Thyroid gland (tissue), 4 donors: ENCODE results near the gene LMNTD2. TPM values are rescaled to one million over a fixed set of nuclear protein-coding genes. Genes with fewer than 3 reads are reported as not detected.

Source experiments
- DNase-seq, 2 donors: peaks; one replicate each; pipeline ENCODE4 v3.0.0-alpha.2; 2019
- H3K27ac ChIP-seq, 3 donors: fragments of 200-600 bp; sonication (generic); 1 replicate in 2 of 3; 2 replicates in 1 of 3; pipeline ENCODE4 v1.5.1; 2016 to 2019; ENCODE audit warnings: mild to moderate bottlenecking in 1 of 3, moderate library complexity in 1 of 3
- H3K27me3 ChIP-seq: fragments of 200-600 bp; sonication (generic); one replicate; pipeline ENCODE4 v1.5.1; 2019
- H3K36me3 ChIP-seq, 2 donors: fragments of 200-600 bp; sonication (generic); one replicate each; pipeline ENCODE4 v1.5.1; 2016 to 2019
- H3K4me1 ChIP-seq, 2 donors: fragments of 200-600 bp; sonication (generic); one replicate each; pipeline ENCODE4 v1.5.1; 2017 to 2019
- H3K4me3 ChIP-seq, 3 donors: fragments of 200-600 bp; sonication (generic); replicated peaks in 1 of 3; 1 replicate in 2 of 3; 2 replicates in 1 of 3; pipeline ENCODE4 v1.5.1; 2016; ENCODE audit warnings: mild to moderate bottlenecking in 1 of 3
- H3K9me3 ChIP-seq: fragments of 200-600 bp; sonication (generic); one replicate; pipeline ENCODE4 v1.5.1; 2017
- POLR2A ChIP-seq, 2 donors: fragments of 450-650 bp; IDR thresholded peaks; one replicate each; pipeline ENCODE4 v1.6.1; 2017; ENCODE audit warnings: antibody characterized with exemption in 2 of 2, mild to moderate bottlenecking in 2 of 2, moderate library complexity in 1 of 2
- whole genome bisulfite sequencing, 2 donors: methylation state at CpG; one replicate each; pipeline ENCODE4 v1.1.5; 2017; 5-methylcytosine and 5-hydroxymethylcytosine counted together
- intact Hi-C: fragments of 100-400 bp; cut with DNase I; formaldehyde crosslinking; loops from one replicate; pipeline ENCODE4 v1.15.1; 2023
- total RNA-seq, 4 donors: library from RNA; depleted of rRNA; stranded (reverse); fragments of >200 nt; gene quantifications; one replicate each; pipeline ENCODE4 v1.2.3, GENCODE V29; 2016
- TF ChIP-seq, protein P1 (sequence below), 6 experiments: fragments of 200-600 bp in 3 of 6; fragments of 450-650 bp in 3 of 6; sonication (generic) in 3 of 6; IDR thresholded peaks; one replicate each; pipeline ENCODE4 v1.5.1; 2016 to 2019; ENCODE audit warnings: antibody characterized with exemption in 6 of 6, mild to moderate bottlenecking in 2 of 6, inconsistent platforms in 1 of 6, moderate library complexity in 1 of 6

The LMNTD2 gene
- total RNA-seq, 4 donors from 2014 or later = 4.2 to 8.8 (median 6.6) TPM

DNA sequence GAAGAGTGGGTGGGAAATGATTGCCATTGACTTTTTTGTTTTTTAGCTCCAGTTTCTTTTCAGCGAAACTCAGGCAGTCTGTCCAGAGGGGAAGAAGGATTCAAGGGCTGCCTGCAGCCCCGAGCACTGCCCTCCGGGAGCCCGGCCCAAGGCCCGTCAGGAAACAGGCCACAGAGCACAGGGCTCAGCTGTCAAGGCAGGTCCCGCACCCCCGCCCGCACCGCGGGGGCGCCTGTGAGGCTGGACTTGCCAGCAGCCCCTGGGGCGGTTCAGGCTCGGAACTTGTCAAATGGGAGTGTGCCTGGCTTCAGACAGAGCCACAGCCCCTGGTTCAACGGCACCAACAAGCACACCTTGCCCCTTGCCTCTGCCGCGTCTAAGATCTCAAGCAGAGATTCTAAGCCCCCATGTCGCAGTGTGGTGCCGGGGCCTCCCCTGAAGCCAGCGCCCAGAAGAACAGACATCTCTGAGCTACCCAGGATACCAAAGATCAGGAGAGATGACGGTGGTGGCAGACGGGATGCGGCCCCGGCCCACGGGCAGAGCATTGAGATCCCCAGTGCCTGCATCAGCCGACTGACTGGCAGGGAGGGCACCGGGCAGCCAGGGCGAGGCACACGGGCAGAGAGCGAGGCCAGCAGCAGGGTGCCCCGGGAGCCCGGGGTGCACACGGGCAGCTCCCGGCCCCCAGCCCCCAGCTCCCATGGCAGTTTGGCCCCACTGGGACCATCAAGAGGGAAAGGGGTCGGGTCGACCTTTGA is 46.7 kb upstream of the LMNTD2 start:
- TF ChIP-seq POLR2A (IDR thresholded peaks at IDR 0.05) = no peak
- TF ChIP-seq, protein P1, sequence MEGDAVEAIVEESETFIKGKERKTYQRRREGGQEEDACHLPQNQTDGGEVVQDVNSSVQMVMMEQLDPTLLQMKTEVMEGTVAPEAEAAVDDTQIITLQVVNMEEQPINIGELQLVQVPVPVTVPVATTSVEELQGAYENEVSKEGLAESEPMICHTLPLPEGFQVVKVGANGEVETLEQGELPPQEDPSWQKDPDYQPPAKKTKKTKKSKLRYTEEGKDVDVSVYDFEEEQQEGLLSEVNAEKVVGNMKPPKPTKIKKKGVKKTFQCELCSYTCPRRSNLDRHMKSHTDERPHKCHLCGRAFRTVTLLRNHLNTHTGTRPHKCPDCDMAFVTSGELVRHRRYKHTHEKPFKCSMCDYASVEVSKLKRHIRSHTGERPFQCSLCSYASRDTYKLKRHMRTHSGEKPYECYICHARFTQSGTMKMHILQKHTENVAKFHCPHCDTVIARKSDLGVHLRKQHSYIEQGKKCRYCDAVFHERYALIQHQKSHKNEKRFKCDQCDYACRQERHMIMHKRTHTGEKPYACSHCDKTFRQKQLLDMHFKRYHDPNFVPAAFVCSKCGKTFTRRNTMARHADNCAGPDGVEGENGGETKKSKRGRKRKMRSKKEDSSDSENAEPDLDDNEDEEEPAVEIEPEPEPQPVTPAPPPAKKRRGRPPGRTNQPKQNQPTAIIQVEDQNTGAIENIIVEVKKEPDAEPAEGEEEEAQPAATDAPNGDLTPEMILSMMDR (IDR thresholded peaks at IDR 0.05) = no peak
- H3K27ac ChIP-seq = no peak overlapping the region
- DNase-seq = no peak
- H3K4me1 ChIP-seq = no peaks in the 10 kb centered on the region
- intact Hi-C loops = no loop called here
- no peaks in the 10 kb centered on the region for H3K27me3 ChIP-seq
- H3K9me3 ChIP-seq = no peaks in the 10 kb centered on the region
- WGBS, 2 donors = 93 to 95% methylated on average over 29 to 33 of the region's 35 CpGs
- peaks cover 70 to 92% of the 10 kb centered on the region in 2 donors for H3K36me3 ChIP-seq
- no peak overlapping the region for H3K4me3 ChIP-seq

DNA sequence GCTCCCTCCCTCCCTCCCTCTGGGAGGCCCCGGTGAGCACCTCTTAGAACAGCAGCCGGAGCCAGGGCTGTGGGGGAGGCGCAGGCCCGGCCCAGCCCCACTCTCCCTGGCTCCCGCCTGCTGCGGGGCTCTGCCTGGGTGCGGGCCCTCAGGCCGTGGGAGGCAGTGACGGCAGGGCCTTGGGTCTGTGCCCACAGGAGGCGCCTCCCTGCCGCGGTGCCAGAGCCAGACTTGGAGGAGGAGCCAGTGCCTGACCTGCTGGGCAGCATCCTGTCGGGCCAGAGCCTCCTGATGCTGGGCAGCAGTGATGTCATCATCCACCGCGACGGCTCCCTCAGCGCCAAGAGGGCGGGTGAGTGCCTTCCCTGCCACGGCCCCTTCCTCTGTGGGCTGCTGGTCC is 45.7 kb upstream of the LMNTD2 start:
- intact Hi-C loops = no loop called here
- Histone ChIP-seq H3K27me3 (no peaks in the 10 kb centered on the region), H3K27ac (no peak overlapping the region), H3K36me3 (peaks cover 72 to 92% of the 10 kb centered on the region in 2 donors), H3K4me1 (no peaks in the 10 kb centered on the region), H3K9me3 (no peaks in the 10 kb centered on the region), H3K4me3 (no peak overlapping the region)
- 84 to 90% methylated on average over 3 to 4 of the region's 19 CpGs for WGBS, 2 donors
- DNase-seq = peak; percentile 70 to 76
- TF ChIP-seq, protein P1 (IDR thresholded peaks at IDR 0.05) = no peak
- TF ChIP-seq POLR2A (IDR thresholded peaks at IDR 0.05) = no peak

DNA sequence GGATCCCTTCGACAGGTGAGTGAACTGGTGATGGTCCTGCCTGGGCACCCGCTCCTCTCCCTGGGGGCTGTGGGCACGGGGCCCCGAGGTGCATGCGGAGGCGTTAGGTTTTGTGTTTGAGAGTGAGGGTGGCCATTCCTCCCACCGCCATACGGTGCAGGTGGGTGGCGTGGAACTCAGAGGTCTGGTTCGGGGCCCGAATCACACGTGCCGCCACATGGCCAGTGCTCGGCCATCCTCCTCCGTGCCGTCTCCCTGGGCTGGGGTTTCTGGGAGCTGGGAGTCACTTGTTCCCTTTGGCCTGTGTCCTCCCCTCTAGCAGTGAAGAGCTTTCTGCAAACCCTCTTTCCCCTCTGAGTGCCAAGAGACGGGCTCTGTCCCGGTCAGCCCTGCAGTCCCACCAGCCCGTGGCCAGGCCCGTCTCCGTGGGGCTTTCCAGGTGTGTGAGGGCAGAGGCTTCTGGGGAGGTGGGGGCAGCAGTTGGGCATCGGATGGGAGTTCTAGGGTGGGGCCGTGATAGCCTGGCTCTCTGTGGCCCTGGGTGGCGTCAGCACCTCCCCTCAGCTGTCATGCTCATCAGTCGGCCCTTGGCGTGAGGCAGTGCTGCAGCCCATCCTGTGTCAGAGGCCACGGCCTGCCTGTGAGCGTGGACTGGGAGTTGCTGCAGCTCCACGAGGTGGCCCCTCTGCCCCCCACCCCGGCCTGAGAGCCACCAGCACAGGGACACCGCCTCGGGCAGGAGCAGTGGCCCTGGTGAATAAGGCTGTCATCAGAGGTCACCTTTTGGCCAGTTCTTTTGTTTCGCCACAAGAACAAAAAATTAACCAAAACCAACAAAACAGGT is 45.0 kb upstream of the LMNTD2 start:
- no peak for DNase-seq
- H3K36me3 ChIP-seq = peaks cover 68 to 89% of the 10 kb centered on the region in 2 donors
- 92 to 95% methylated on average over 23 to 26 of the region's 33 CpGs for WGBS, 2 donors

DNA sequence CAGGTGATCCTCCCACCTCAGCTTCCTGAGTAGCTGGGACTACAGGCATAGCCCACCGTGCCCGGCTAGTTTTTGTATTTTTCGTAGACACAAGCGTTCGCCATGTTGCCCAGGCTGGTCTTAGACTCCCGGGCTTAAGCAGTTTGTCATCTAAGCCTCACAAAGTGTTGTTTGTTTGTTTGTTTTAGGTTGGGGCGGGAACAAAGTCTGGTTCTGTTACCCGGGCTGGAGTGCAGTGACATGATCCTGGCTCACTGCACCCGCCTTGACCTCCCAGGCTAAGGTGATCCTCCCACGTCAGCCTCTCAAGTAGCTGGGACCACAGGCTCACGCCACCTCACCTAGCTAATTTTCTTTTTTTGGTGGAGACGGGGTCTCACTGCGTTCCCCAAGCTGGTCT is 42.6 kb upstream of the LMNTD2 start:
- H3K27ac ChIP-seq = no peak overlapping the region
- 88 to 90% methylated on average over 12 to 13 of the region's 13 CpGs for WGBS, 2 donors
- H3K27me3 ChIP-seq = no peaks in the 10 kb centered on the region
- TF ChIP-seq POLR2A (IDR thresholded peaks at IDR 0.05) = no peak
- TF ChIP-seq, protein P1 (IDR thresholded peaks at IDR 0.05) = no peak
- peaks cover 68 to 87% of the 10 kb centered on the region in 2 donors for H3K36me3 ChIP-seq
- H3K9me3 ChIP-seq = no peaks in the 10 kb centered on the region
- intact Hi-C loops = no loop called here
- no peak for DNase-seq
- no peak overlapping the region for H3K4me3 ChIP-seq
- H3K4me1 ChIP-seq = no peaks in the 10 kb centered on the region

More for the DNA sequence above, 45.0 kb upstream of the LMNTD2 start:
- H3K27ac ChIP-seq = peak overlapping the region in 1 of 3 donors; percentile 21
- no peaks in the 10 kb centered on the region for H3K27me3 ChIP-seq
- intact Hi-C loops = no loop called here
- no peaks in the 10 kb centered on the region for H3K4me1 ChIP-seq
- H3K9me3 ChIP-seq = no peaks in the 10 kb centered on the region
- TF ChIP-seq, protein P1 (IDR thresholded peaks at IDR 0.05) = no peak
- TF ChIP-seq POLR2A (IDR thresholded peaks at IDR 0.05) = no peak
- no peak overlapping the region for H3K4me3 ChIP-seq
